CD4-positive, alpha-beta memory T cell (primary cell): Measurements from ENCODE around the gene GCGR. TPM values are rescaled to one million over a fixed set of nuclear protein-coding genes. Genes with fewer than 3 reads are reported as not detected.

ENCODE experiments used
- CTCF ChIA-PET: fragments of 350-600 bp; sonication (Branson Sonifier 250); formaldehyde crosslinking; loops from one replicate; lab custom pipeline; 2021; ENCODE audit warnings: inconsistent platforms; ENCODE audit not compliant: partially characterized antibody; lab: Charles Lee
- POLR2A ChIA-PET: fragments of 350-600 bp; sonication (Branson Sonifier 250); formaldehyde crosslinking; loops from one replicate; lab custom pipeline; 2021; ENCODE audit not compliant: partially characterized antibody; lab: Charles Lee
- DNase-seq, 5 donors: peaks; one replicate each; pipeline versions ENCODE4 v3.0.0 to v3.0.0-alpha.2; 2020 to 2022; ENCODE audit warnings: mixed read lengths in 1 of 5
- H3K27ac ChIP-seq: one replicate; pipeline ENCODE4 v1.7.0; 2013; ENCODE audit warnings: low read depth, low read length
- H3K27me3 ChIP-seq: 2 replicates; pipeline ENCODE4 v1.7.0; 2013; ENCODE audit warnings: mild to moderate bottlenecking, low read length, moderate library complexity; ENCODE audit not compliant: insufficient read depth
- H3K36me3 ChIP-seq: 2 replicates; pipeline ENCODE4 v1.7.0; 2013; ENCODE audit warnings: mild to moderate bottlenecking, low read length, moderate library complexity; ENCODE audit not compliant: insufficient read depth
- H3K4me1 ChIP-seq: 2 replicates; pipeline ENCODE4 v1.7.0; 2013; ENCODE audit warnings: mild to moderate bottlenecking, low read length, moderate library complexity; ENCODE audit not compliant: insufficient read depth
- H3K4me3 ChIP-seq, 2 donors: one replicate each; pipeline ENCODE4 v1.7.0; 2013; ENCODE audit warnings: low read length in 2 of 2, mild to moderate bottlenecking in 1 of 2
- H3K9me3 ChIP-seq, 2 donors: one replicate each; pipeline ENCODE4 v1.7.0; 2013; ENCODE audit warnings: low read length in 2 of 2, control low read depth in 1 of 2; ENCODE audit not compliant: control insufficient read depth in 1 of 2
- H3K27ac Mint-ChIP-seq, 7 donors: one replicate each; pipeline ENCODE4 v1.8.0; 2020 to 2021; ENCODE audit warnings: mixed read lengths in 7 of 7, mild to moderate bottlenecking in 6 of 7, inconsistent platforms in 3 of 7, moderate library complexity in 3 of 7
- H3K27me3 Mint-ChIP-seq, 2 donors: one replicate each; pipeline ENCODE4 v1.8.0; 2020 to 2021; ENCODE audit warnings: mixed read lengths in 2 of 2
- H3K36me3 Mint-ChIP-seq, 2 donors: one replicate each; pipeline ENCODE4 v1.8.0; 2020 to 2021; ENCODE audit warnings: mixed read lengths in 2 of 2, inconsistent platforms in 1 of 2, mild to moderate bottlenecking in 1 of 2
- H3K4me1 Mint-ChIP-seq, 4 donors: one replicate each; pipeline ENCODE4 v1.8.0; 2020 to 2021; ENCODE audit warnings: mixed read lengths in 4 of 4, mild to moderate bottlenecking in 1 of 4
- H3K4me3 Mint-ChIP-seq, 8 donors: one replicate each; pipeline ENCODE4 v1.8.0; 2020 to 2021; ENCODE audit warnings: mixed read lengths in 8 of 8, mild to moderate bottlenecking in 7 of 8, moderate library complexity in 6 of 8, inconsistent platforms in 3 of 8
- H3K9me3 Mint-ChIP-seq, 8 donors: one replicate each; pipeline ENCODE4 v1.8.0; 2020 to 2021; ENCODE audit warnings: mixed read lengths in 8 of 8, mild to moderate bottlenecking in 5 of 8, inconsistent platforms in 3 of 8, moderate library complexity in 1 of 8
- intact Hi-C: fragments of 100-400 bp; cut with micrococcal nuclease; formaldehyde crosslinking; loops from one replicate; pipeline ENCODE4 v1.15.1; 2023
- polyA plus RNA-seq, 2 donors: library from polyadenylated mRNA; unstranded; fragments of 300-500 nt; fragmentation: Illumina TruSeq; gene quantifications; one replicate each; pipeline ENCODE4 v1.2.3, GENCODE V29; 2021
- total RNA-seq, 2 experiments: library from RNA; stranded (reverse); gene quantifications; one replicate each; pipeline ENCODE4 v1.2.3, GENCODE V29; 2021

GCGR gene
- total and polyA plus RNA-seq, 4 experiments from 2014 or later, result not detected

- no peak overlapping the region for H3K4me3 Mint-ChIP-seq
- ChIA-PET POLR2A (interaction anchor here (0.9 to 1.4 kb wide), 2 partner anchors 16 to 20 kb away, joined by 3 read pairs; partner anchors contain the start of gene P4HB), CTCF (no interaction called here)
Measured at GRCh38 chr17:81840826-81841778, 37.2 kb downstream of the GCGR start.

GRCh38 chr17:81841866-81842265, 37.9 kb downstream of the GCGR start:
- Histone ChIP-seq H3K27me3 (no peaks in the 10 kb centered on the region), H3K9me3 (no peaks in the 10 kb centered on the region), H3K36me3 (peaks cover 33% of the 10 kb centered on the region), H3K4me3 (no peak overlapping the region), H3K4me1 (no peaks in the 10 kb centered on the region), H3K27ac (no peak overlapping the region)
- POLR2A ChIA-PET, result interaction anchor here (0.9 to 1.4 kb wide), 2 partner anchors 17 to 19 kb away, joined by 3 read pairs; partner anchors contain the start of gene P4HB
- Mint-ChIP-seq H3K4me3 (no peak overlapping the region), H3K27ac (peak overlapping the region in 1 of 7 donors; percentile 46), H3K9me3 (peaks cover 0 to 2% (median 0%) of the 10 kb centered on the region in 8 donors), H3K27me3 (no peaks in the 10 kb centered on the region), H3K36me3 (peaks cover 19 to 25% of the 10 kb centered on the region in 2 donors), H3K4me1 (peaks cover 0 to 4% (median 0%) of the 10 kb centered on the region in 4 donors)
- no peak for DNase-seq
- intact Hi-C loops, result no loop called here
- CTCF ChIA-PET, result interaction anchor here (0.6 kb wide), 1 partner anchor 16 kb away, joined by 3 read pairs; no protein-coding TSS in a partner anchor

More at GRCh38 chr17:81840826-81841778, 37.2 kb downstream of the GCGR start:
- Histone ChIP-seq H3K4me3 (no peak overlapping the region), H3K9me3 (no peaks in the 10 kb centered on the region), H3K36me3 (peaks cover 26% of the 10 kb centered on the region), H3K27ac (no peak overlapping the region), H3K27me3 (no peaks in the 10 kb centered on the region), H3K4me1 (no peaks in the 10 kb centered on the region)
- no peak for DNase-seq
- Mint-ChIP-seq H3K27ac (no peak overlapping the region), H3K4me1 (peaks cover 0 to 4% (median 0%) of the 10 kb centered on the region in 4 donors), H3K9me3 (peaks cover 0 to 2% (median 0%) of the 10 kb centered on the region in 8 donors), H3K27me3 (no peaks in the 10 kb centered on the region), H3K36me3 (peaks cover 19 to 20% of the 10 kb centered on the region in 2 donors)
- intact Hi-C loops, result no loop called here

DNA sequence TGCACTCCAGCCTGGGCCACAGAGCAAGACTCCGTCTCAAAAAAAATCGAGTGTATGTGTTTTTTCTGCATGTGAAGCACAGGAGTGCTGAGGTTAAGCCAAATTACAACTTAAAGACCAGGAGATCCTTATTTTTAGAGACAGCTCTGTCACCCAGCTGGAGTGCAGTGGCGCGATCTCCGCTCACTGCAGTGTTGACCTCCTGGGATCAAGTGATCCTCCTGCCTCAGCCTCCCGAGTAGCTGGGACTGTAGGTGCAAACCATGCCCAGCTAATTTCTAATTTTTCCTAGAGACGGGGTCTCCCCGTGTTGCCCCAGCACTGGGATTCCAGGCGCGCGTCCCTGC, 38.4 kb downstream of the GCGR start:
- CTCF ChIA-PET, result interaction anchor here (0.6 kb wide), 1 partner anchor 16 kb away, joined by 3 read pairs; no protein-coding TSS in a partner anchor
- Mint-ChIP-seq H3K9me3 (peaks cover 0 to 2% (median 0%) of the 10 kb centered on the region in 8 donors), H3K4me3 (no peak overlapping the region), H3K27ac (peak overlapping the region in 1 of 7 donors; percentile 46), H3K36me3 (peaks cover 19 to 30% of the 10 kb centered on the region in 2 donors), H3K27me3 (no peaks in the 10 kb centered on the region), H3K4me1 (peaks cover 0 to 4% (median 0%) of the 10 kb centered on the region in 4 donors)
- H3K9me3 ChIP-seq, result no peaks in the 10 kb centered on the region
- H3K4me3 ChIP-seq, result no peak overlapping the region
- intact Hi-C loops, result no loop called here
- POLR2A ChIA-PET, result interaction anchor here (0.9 to 1.4 kb wide), 3 partner anchors 13 to 18 kb away, joined by 3 read pairs; partner anchors contain the start of gene P4HB
- H3K4me1 ChIP-seq, result no peaks in the 10 kb centered on the region
- peaks cover 38% of the 10 kb centered on the region for H3K36me3 ChIP-seq
- no peak for DNase-seq
- no peak overlapping the region for H3K27ac ChIP-seq
- H3K27me3 ChIP-seq, result no peaks in the 10 kb centered on the region

GRCh38 chr17:81842725-81843504, 39.0 kb downstream of the GCGR start:
- no peak overlapping the region for H3K27ac ChIP-seq
- DNase-seq, result no peak
- H3K27me3 ChIP-seq, result no peaks in the 10 kb centered on the region
- no peaks in the 10 kb centered on the region for H3K9me3 ChIP-seq
- Mint-ChIP-seq H3K27ac (no peak overlapping the region), H3K27me3 (no peaks in the 10 kb centered on the region), H3K4me3 (no peak overlapping the region), H3K9me3 (peaks cover 0 to 2% (median 0%) of the 10 kb centered on the region in 8 donors), H3K36me3 (peaks cover 19 to 30% of the 10 kb centered on the region in 2 donors), H3K4me1 (peaks cover 0 to under 1% (median 0%) of the 10 kb centered on the region in 4 donors)
- intact Hi-C loops, result no loop called here
- POLR2A ChIA-PET, result interaction anchor here (0.5 to 1.3 kb wide), 2 partner anchors 12 to 138 kb away, joined by 3 read pairs; no protein-coding TSS in a partner anchor
- CTCF ChIA-PET, result no interaction called here
- peaks cover 41% of the 10 kb centered on the region for H3K36me3 ChIP-seq
- no peak overlapping the region for H3K4me3 ChIP-seq
- no peaks in the 10 kb centered on the region for H3K4me1 ChIP-seq

- H3K4me1 ChIP-seq, result no peaks in the 10 kb centered on the region
- intact Hi-C loops, result no loop called here
- no peaks in the 10 kb centered on the region for H3K27me3 ChIP-seq
- Mint-ChIP-seq H3K27ac (peak overlapping the region in 1 of 7 donors; percentile 66), H3K4me3 (no peak overlapping the region), H3K27me3 (no peaks in the 10 kb centered on the region), H3K9me3 (peaks cover 0 to 2% (median 0%) of the 10 kb centered on the region in 8 donors), H3K4me1 (no peaks in the 10 kb centered on the region), H3K36me3 (peaks cover 19 to 32% of the 10 kb centered on the region in 2 donors)
- no peak overlapping the region for H3K4me3 ChIP-seq
- H3K9me3 ChIP-seq, result no peaks in the 10 kb centered on the region
- POLR2A ChIA-PET, result interaction anchor here (0.7 to 1.3 kb wide), 3 partner anchors 11 to 27 kb away, joined by 3 read pairs; partner anchors contain the start of gene ARHGDIA
- H3K27ac ChIP-seq, result no peak overlapping the region
- peaks cover 41% of the 10 kb centered on the region for H3K36me3 ChIP-seq
- DNase-seq, result no peak
- CTCF ChIA-PET, result no interaction called here
Measured at GRCh38 chr17:81843713-81844326, 39.9 kb downstream of the GCGR start.

DNA sequence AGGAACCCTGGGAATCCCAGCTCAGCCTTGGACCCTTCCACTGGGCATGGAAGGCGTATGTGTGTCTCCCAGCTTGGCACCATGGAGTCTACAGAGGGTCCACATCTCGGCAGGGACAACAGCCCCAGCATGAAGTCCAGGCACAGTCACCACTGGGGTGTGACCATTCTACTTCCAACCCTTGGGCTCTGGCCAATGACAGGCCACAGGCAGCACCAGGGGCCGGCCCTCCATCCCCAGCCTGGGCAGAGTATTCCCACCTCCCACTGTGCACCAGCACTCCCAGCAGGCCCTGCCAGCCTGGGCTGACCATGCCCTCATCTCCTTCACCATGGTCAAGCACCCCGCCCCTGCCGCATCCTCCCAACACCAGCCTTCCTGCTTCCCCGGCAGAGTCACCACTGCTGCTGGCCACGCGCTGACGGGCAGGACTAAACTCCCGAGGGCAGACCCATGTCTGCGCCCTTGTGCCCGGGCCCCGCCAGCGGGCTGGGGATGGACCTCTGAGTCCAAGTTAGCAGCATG, 40.4 kb downstream of the GCGR start:
- Mint-ChIP-seq H3K4me3 (no peak overlapping the region), H3K36me3 (peaks cover 19 to 32% of the 10 kb centered on the region in 2 donors), H3K9me3 (peaks cover 0 to 2% (median 0%) of the 10 kb centered on the region in 8 donors), H3K27me3 (no peaks in the 10 kb centered on the region), H3K27ac (no peak overlapping the region), H3K4me1 (no peaks in the 10 kb centered on the region)
- Histone ChIP-seq H3K4me3 (no peak overlapping the region), H3K36me3 (peaks cover 41% of the 10 kb centered on the region), H3K27me3 (no peaks in the 10 kb centered on the region), H3K9me3 (no peaks in the 10 kb centered on the region), H3K4me1 (no peaks in the 10 kb centered on the region), H3K27ac (no peak overlapping the region)
- CTCF ChIA-PET, result no interaction called here
- no peak for DNase-seq
- POLR2A ChIA-PET, result interaction anchor here (0.7 to 1.7 kb wide), 3 partner anchors 11 to 26 kb away, joined by 3 to 4 read pairs (median 3); partner anchors contain the start of gene ARHGDIA
- intact Hi-C loops, result no loop called here
